HEK293T (cell line): Measurements from ENCODE around the gene HMGXB3.

Experiments used
- ARNT ChIP-seq: fragments of 450-650 bp; IDR thresholded peaks from 2 replicates; pipeline ENCODE4 v1.6.1; 2017; ENCODE audit warnings: mild to moderate bottlenecking
- BHLHE40 ChIP-seq: fragments of 450-650 bp; IDR thresholded peaks from 2 replicates; pipeline ENCODE4 v1.6.1; 2016; ENCODE audit warnings: mild to moderate bottlenecking, moderate library complexity, borderline replicate concordance
- FOXA1 ChIP-seq: fragments of 450-650 bp; IDR thresholded peaks from 2 replicates; pipeline ENCODE4 v1.6.1; 2016; ENCODE audit warnings: mild to moderate bottlenecking
- FOXK2 ChIP-seq: fragments of 450-650 bp; IDR thresholded peaks from 2 replicates; pipeline ENCODE4 v1.6.1; 2016; ENCODE audit warnings: mild to moderate bottlenecking
- FOXM1 ChIP-seq: fragments of 450-650 bp; IDR thresholded peaks from 2 replicates; pipeline ENCODE4 v1.6.1; 2017; ENCODE audit warnings: mild to moderate bottlenecking, borderline replicate concordance
- HDGF ChIP-seq: fragments of 450-650 bp; IDR thresholded peaks from 2 replicates; pipeline ENCODE4 v1.6.1; 2017; ENCODE audit warnings: antibody characterized with exemption, borderline replicate concordance
- L3MBTL2 ChIP-seq: fragments of 450-650 bp; conservative IDR thresholded peaks from 2 replicates; pipeline ENCODE4 v1.6.1; 2016; ENCODE audit warnings: mild to moderate bottlenecking
- SP1 ChIP-seq: fragments of 450-650 bp; IDR thresholded peaks from 2 replicates; pipeline ENCODE4 v1.6.1; 2017
- TARDBP ChIP-seq: fragments of 450-650 bp; IDR thresholded peaks from 2 replicates; pipeline ENCODE4 v1.6.1; 2016

DNA sequence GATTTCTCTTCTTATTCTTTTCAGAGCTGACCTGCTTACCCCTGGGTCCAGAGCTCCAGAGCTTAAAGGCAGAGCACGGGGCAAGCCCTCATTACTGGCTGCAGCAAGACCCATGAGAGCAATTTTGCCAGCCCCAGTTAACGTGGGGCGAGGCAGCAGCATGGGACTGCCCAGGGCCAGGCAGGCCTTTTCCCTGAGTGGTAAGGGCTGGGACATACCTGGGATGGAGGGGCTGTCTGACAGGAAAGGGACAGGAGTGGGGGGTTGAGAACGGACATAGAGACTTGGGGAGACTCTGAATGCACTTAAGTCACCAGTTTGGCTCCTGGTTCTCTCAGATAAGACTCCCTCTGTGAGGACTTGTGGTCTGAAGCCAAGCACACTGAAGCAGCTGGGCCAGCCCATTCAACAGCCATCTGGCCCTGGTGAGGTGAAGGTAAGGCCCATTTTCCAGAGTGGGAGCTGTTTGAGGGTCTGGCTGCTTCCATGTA, 26.2 kb downstream of the HMGXB3 start:
- TF ChIP-seq HDGF = no peak
- TF ChIP-seq BHLHE40 = no peak
- no peak for TF ChIP-seq FOXA1
- no peak for TF ChIP-seq TARDBP
- TF ChIP-seq FOXK2 = no peak
- TF ChIP-seq SP1 = no peak
- TF ChIP-seq L3MBTL2 = no peak
- TF ChIP-seq ARNT = no peak
- TF ChIP-seq FOXM1 = no peak
